PC-9 (cell line): ENCODE measurements around the gene MGAT5.

Experiments used
- CTCF ChIP-seq: fragments of 200-600 bp; sonication (generic); conservative IDR thresholded peaks from 2 replicates; pipeline ENCODE4 v1.6.1; 2017; ENCODE audit warnings: mixed run types, antibody characterized with exemption, mild to moderate bottlenecking, moderate library complexity
- EZH2 ChIP-seq: fragments of 200-600 bp; sonication (generic); IDR thresholded peaks from 2 replicates; pipeline ENCODE4 v1.8.0; 2017; ENCODE audit warnings: antibody characterized with exemption, low read depth

GRCh38 chr2:134323777-134324176, 69.9 kb downstream of the MGAT5 start:
- TF ChIP-seq CTCF (no peak), EZH2 (no peak)
